ENCODE measurements around the gene ATP5F1C.

Gene ATP5F1C

DNA sequence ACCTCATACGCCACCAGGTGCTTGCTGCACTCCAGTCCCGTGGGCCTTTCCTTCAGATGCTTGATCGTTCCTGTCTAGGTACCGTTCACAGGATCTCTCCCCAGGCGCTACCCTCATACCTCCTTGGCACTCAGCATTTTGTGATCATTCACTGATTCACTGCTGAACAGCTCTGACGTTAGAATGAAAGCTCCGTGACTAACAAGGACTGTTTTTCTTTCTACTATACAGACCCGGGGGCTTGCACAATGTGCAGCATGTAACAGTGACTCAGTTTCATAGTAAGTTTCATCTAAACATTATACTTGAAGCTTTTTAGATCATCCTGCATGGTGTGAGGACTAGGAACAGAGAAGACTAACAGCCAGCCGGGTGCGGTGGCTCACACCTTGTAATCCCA, 20.8 kb upstream of the ATP5F1C start:
- TF ChIP-seq, protein P1, sequence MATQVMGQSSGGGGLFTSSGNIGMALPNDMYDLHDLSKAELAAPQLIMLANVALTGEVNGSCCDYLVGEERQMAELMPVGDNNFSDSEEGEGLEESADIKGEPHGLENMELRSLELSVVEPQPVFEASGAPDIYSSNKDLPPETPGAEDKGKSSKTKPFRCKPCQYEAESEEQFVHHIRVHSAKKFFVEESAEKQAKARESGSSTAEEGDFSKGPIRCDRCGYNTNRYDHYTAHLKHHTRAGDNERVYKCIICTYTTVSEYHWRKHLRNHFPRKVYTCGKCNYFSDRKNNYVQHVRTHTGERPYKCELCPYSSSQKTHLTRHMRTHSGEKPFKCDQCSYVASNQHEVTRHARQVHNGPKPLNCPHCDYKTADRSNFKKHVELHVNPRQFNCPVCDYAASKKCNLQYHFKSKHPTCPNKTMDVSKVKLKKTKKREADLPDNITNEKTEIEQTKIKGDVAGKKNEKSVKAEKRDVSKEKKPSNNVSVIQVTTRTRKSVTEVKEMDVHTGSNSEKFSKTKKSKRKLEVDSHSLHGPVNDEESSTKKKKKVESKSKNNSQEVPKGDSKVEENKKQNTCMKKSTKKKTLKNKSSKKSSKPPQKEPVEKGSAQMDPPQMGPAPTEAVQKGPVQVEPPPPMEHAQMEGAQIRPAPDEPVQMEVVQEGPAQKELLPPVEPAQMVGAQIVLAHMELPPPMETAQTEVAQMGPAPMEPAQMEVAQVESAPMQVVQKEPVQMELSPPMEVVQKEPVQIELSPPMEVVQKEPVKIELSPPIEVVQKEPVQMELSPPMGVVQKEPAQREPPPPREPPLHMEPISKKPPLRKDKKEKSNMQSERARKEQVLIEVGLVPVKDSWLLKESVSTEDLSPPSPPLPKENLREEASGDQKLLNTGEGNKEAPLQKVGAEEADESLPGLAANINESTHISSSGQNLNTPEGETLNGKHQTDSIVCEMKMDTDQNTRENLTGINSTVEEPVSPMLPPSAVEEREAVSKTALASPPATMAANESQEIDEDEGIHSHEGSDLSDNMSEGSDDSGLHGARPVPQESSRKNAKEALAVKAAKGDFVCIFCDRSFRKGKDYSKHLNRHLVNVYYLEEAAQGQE (IDR thresholded peaks at IDR 0.05; ENCODE audit: insufficient read depth in 1 of 2, low read depth in 2 of 2, low read length in 2 of 2), result no peak
- TF ChIP-seq FOXP2 (optimal IDR thresholded peaks at IDR 0.05; ENCODE audit: borderline replicate concordance, extremely low read depth, extremely low read length, insufficient read depth) (no peak), TAF1 (IDR thresholded peaks at IDR 0.05; ENCODE audit: borderline replicate concordance, insufficient read depth, low read length) (no peak), POLR2AphosphoS5 (IDR thresholded peaks at IDR 0.05; ENCODE audit: low read depth, low read length) (no peak), SIN3A (IDR thresholded peaks at IDR 0.05; ENCODE audit: borderline replicate concordance, insufficient read depth, low read length) (no peak)

DNA sequence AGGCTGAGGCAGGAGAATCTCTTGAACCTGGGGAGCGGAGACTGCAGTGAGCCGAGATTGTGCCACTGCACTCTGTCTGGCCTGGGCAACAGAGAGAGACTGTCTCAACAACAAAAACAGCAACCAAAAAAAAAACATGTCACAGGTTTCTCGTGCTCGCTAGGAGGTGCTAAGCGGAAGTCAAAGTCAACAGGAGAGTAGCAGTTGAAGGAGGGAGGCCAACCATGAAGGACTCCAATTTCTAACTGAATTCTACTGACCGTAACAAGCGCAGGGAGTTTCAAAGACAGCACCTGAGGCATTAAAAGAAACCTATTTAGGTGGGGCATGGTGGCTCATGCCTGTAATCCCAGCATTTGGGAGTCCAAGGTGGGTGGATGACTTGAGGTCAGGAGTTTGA, 19.6 kb upstream of the ATP5F1C start:
- TF ChIP-seq SIN3A (IDR thresholded peaks at IDR 0.05; ENCODE audit: borderline replicate concordance, insufficient read depth, low read length), result no peak
- no peak for TF ChIP-seq TAF1 (IDR thresholded peaks at IDR 0.05; ENCODE audit: borderline replicate concordance, insufficient read depth, low read length)
- no peak for TF ChIP-seq FOXP2 (optimal IDR thresholded peaks at IDR 0.05; ENCODE audit: borderline replicate concordance, extremely low read depth, extremely low read length, insufficient read depth)
- TF ChIP-seq, protein P1 (IDR thresholded peaks at IDR 0.05; ENCODE audit: insufficient read depth in 1 of 2, low read depth in 2 of 2, low read length in 2 of 2), result no peak
- no peak for TF ChIP-seq POLR2AphosphoS5 (IDR thresholded peaks at IDR 0.05; ENCODE audit: low read depth, low read length)

DNA sequence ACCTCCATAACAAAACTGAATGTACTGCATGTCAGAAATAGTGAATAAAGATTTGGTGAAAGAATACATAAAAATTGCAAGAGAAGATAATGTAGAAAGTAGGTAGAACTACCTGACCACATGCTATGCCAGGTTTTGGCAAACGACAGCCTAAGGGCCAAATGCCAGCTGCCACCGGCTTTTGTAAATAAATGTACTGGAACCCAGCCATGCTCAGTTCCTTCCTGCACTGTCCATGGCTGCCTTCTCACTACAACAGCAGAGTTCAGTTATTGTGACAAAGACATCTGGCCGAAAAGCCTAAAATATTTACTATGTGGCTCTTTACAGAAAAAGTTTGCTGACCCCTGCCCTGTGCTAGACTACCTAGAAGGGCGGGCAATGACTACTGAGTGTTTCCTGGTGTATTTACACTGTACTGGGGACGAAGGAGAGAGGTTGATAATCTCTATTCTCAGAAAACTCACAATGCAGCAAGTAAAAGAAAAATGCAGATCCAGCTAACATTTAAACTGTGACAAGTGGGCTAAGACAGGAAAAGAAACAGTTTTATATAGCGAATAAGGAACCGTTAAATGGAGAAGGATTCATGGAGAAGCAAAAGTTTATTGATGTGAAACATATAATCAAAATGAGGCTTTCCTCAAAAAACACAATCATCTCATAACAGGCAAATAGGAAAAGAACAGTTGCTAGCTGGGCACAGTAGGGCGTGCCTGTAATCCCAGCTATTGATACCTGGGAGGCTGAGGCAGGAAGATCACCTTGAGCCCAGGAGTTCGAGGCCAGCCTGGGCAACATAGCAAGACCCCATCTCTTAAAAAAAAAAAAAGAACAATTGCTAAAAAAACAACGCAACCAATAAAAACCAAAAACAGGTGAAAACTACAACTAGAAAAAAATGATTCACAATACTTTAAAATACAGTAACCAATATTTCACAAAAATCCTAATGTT, 13.9 kb upstream of the ATP5F1C start:
- TF ChIP-seq POLR2AphosphoS5 (IDR thresholded peaks at IDR 0.05; ENCODE audit: low read depth, low read length), result no peak
- TF ChIP-seq TAF1 (IDR thresholded peaks at IDR 0.05; ENCODE audit: borderline replicate concordance, insufficient read depth, low read length), result no peak
- TF ChIP-seq, protein P1 (IDR thresholded peaks at IDR 0.05; ENCODE audit: insufficient read depth in 1 of 2, low read depth in 2 of 2, low read length in 2 of 2), result no peak
- TF ChIP-seq SIN3A (IDR thresholded peaks at IDR 0.05; ENCODE audit: borderline replicate concordance, insufficient read depth, low read length), result no peak
- TF ChIP-seq FOXP2 (optimal IDR thresholded peaks at IDR 0.05; ENCODE audit: borderline replicate concordance, extremely low read depth, extremely low read length, insufficient read depth), result no peak

DNA sequence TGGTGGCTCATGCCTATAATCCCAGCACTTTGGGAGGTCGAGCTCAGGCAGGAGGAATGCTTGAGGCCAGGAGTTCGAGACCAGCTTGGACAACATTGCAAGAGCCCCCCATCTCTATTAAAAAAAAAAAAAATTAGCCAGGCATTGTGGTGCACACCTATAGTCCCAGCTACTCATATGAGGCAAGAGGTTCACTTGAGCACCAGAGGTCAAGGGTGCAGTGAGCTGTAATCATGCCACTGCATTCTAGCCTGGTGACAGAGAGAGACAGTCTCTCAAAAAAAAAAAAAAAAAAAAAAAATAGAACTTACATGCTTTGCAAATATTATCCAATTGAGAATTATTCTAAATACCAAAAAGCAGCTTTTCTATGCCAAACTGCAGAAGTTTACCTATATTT, 11.2 kb upstream of the ATP5F1C start:
- TF ChIP-seq, protein P1 (IDR thresholded peaks at IDR 0.05; ENCODE audit: insufficient read depth in 1 of 2, low read depth in 2 of 2, low read length in 2 of 2), result no peak
- TF ChIP-seq TAF1 (IDR thresholded peaks at IDR 0.05; ENCODE audit: borderline replicate concordance, insufficient read depth, low read length), result no peak
- no peak for TF ChIP-seq FOXP2 (optimal IDR thresholded peaks at IDR 0.05; ENCODE audit: borderline replicate concordance, extremely low read depth, extremely low read length, insufficient read depth)
- no peak for TF ChIP-seq SIN3A (IDR thresholded peaks at IDR 0.05; ENCODE audit: borderline replicate concordance, insufficient read depth, low read length)
- TF ChIP-seq POLR2AphosphoS5 (IDR thresholded peaks at IDR 0.05; ENCODE audit: low read depth, low read length), result no peak

Measured in PFSK-1 (cell line).